Breast epithelium (tissue), 3 donors: ENCODE data around the gene NOL8.

Experiments used
- POLR2AphosphoS5 ChIP-seq, 3 donors: sonication (generic); formaldehyde crosslinking; IDR thresholded peaks; one replicate each; pipeline ENCODE4 v1.6.1; 2017; ENCODE audit warnings: antibody characterized with exemption in 3 of 3
- TF ChIP-seq, protein P1 (sequence below), 3 donors: fragments of 450-650 bp; IDR thresholded peaks; one replicate each; pipeline ENCODE4 v1.5.1; 2016 to 2017; ENCODE audit warnings: antibody characterized with exemption in 3 of 3, mild to moderate bottlenecking in 3 of 3, moderate library complexity in 3 of 3

DNA sequence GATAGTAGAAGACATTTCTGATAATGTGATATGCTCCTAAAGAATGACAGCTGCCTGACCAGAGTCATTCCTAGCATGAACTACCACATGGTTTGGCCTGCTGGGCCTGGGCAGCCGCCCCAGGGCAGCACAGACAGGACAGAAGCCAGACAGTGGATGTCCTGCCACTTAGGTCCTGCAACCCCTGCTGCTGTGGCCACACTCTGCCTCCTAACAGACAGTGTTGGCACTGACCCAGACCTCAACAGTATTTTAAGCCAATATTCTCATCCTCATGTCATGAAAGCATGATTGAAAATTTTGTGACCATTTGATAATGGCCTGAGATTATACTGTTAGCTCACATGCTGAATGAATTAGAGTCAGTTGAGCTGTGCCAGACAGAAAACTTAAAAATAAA lies 16.4 kb upstream of the NOL8 start:
- TF ChIP-seq POLR2AphosphoS5 (IDR thresholded peaks at IDR 0.05) = no peak
- TF ChIP-seq, protein P1, sequence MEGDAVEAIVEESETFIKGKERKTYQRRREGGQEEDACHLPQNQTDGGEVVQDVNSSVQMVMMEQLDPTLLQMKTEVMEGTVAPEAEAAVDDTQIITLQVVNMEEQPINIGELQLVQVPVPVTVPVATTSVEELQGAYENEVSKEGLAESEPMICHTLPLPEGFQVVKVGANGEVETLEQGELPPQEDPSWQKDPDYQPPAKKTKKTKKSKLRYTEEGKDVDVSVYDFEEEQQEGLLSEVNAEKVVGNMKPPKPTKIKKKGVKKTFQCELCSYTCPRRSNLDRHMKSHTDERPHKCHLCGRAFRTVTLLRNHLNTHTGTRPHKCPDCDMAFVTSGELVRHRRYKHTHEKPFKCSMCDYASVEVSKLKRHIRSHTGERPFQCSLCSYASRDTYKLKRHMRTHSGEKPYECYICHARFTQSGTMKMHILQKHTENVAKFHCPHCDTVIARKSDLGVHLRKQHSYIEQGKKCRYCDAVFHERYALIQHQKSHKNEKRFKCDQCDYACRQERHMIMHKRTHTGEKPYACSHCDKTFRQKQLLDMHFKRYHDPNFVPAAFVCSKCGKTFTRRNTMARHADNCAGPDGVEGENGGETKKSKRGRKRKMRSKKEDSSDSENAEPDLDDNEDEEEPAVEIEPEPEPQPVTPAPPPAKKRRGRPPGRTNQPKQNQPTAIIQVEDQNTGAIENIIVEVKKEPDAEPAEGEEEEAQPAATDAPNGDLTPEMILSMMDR (IDR thresholded peaks at IDR 0.05) = no peak
